SK-N-SH (cell line): ENCODE results near the gene PRR19. TPM values are rescaled to one million over a fixed set of nuclear protein-coding genes. Genes with fewer than 3 reads are reported as not detected.

Source experiments
- RFX5 ChIP-seq: IDR thresholded peaks from 2 replicates; pipeline ENCODE4 v1.6.1; 2012; ENCODE audit warnings: mild to moderate bottlenecking, improper control_type of control experiment, low read length
- polyA plus RNA-seq, 3 experiments: library from polyadenylated mRNA; depleted of rRNA; stranded (reverse); fragments of >200 nt; gene quantifications; 2 replicates each; pipeline ENCODE4 v1.2.3, GENCODE V29; 2012
- small RNA-seq, 7 experiments: library from RNA; depleted of rRNA; stranded (forward); fragments of <200 nt; gene quantifications; one replicate each; pipeline ENCODE3, GENCODE V24; 2012
- TF ChIP-seq, protein P1 (sequence below): IDR thresholded peaks from 2 replicates; pipeline ENCODE4; 2012

The PRR19 gene
- polyA plus RNA-seq, 1 of the 3 experiments (the other 2 are of a cell fraction): 1.3 TPM

- TF ChIP-seq RFX5: no peak
- TF ChIP-seq, protein P1, sequence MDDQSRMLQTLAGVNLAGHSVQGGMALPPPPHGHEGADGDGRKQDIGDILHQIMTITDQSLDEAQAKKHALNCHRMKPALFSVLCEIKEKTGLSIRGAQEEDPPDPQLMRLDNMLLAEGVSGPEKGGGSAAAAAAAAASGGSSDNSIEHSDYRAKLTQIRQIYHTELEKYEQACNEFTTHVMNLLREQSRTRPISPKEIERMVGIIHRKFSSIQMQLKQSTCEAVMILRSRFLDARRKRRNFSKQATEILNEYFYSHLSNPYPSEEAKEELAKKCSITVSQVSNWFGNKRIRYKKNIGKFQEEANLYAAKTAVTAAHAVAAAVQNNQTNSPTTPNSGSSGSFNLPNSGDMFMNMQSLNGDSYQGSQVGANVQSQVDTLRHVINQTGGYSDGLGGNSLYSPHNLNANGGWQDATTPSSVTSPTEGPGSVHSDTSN: no peak
- TF ChIP-seq, all 33 proteins: peak for 0
These were observed 55.4 kb downstream of the PRR19 start (continued) for GRCh38 chr19:42357290-42357689.

Small RNA genes within 50 kb of the gene (small RNA-seq; reads per million reads assigned to genes)
- 0 reads per million in 7 experiments for gene MIR8077

Other genes starting within 250 kb of the PRR19 start
- gene GRIK5, start 231.9 kb upstream of the PRR19 start, polyA plus RNA-seq (2012; rRNA removed): 0.71 and 2.4 TPM in 2 replicates
- gene ZNF574, start 226.0 kb upstream of the PRR19 start, polyA plus RNA-seq (2012; rRNA removed): 6.9 and 8.5 TPM in 2 replicates
- 0.15 and 0.49 TPM in 2 replicates for gene POU2F2, start 169.7 kb upstream of the PRR19 start, polyA plus RNA-seq (2012; rRNA removed)
- 30.2 and 31.1 TPM in 2 replicates for gene DEDD2, start 84.5 kb upstream of the PRR19 start, polyA plus RNA-seq (2012; rRNA removed)
- gene ZNF526, start 81.8 kb upstream of the PRR19 start, polyA plus RNA-seq (2012; rRNA removed): 3.5 and 4.0 TPM in 2 replicates
- 42.1 and 47.2 TPM in 2 replicates for gene GSK3A, start 59.5 kb upstream of the PRR19 start, polyA plus RNA-seq (2012; rRNA removed)
- 89.6 and 94.5 TPM in 2 replicates for gene ERF, start 47.0 kb upstream of the PRR19 start, polyA plus RNA-seq (2012; rRNA removed)
- gene CIC, start 32.9 kb upstream of the PRR19 start, polyA plus RNA-seq (2012; rRNA removed): 8.6 and 16.9 TPM in 2 replicates
- gene PAFAH1B3, start 492 bp downstream of the PRR19 start, polyA plus RNA-seq (2012; rRNA removed): 105 and 160 TPM in 2 replicates
- gene TMEM145, start 11.2 kb downstream of the PRR19 start, polyA plus RNA-seq (2012; rRNA removed): 0.37 and 2.0 TPM in 2 replicates
- gene MEGF8, start 23.5 kb downstream of the PRR19 start, polyA plus RNA-seq (2012; rRNA removed): 12.0 and 19.1 TPM in 2 replicates
- 2.3 and 4.5 TPM in 2 replicates for gene CNFN, start 88.2 kb downstream of the PRR19 start, polyA plus RNA-seq (2012; rRNA removed)
- gene LIPE, start 125.3 kb downstream of the PRR19 start, polyA plus RNA-seq (2012; rRNA removed): 3.2 and 4.4 TPM in 2 replicates
- not detected in 2 replicates for gene CXCL17, start 140.8 kb downstream of the PRR19 start, polyA plus RNA-seq (2012; rRNA removed)
- 0.49 and 0.53 TPM in 2 replicates for gene CEACAM1, start 226.3 kb downstream of the PRR19 start, polyA plus RNA-seq (2012; rRNA removed)